Fibroblast of gingiva (primary cell): ENCODE data around the gene PLRG1.
A peak's percentile ranks its signal among the peaks of the same experiment; 100 is the strongest.

Source experiments
- DNase-seq: peaks from one replicate; pipeline ENCODE4 v3.0.0-alpha.2; 2011; ENCODE audit warnings: low read depth

PLRG1 gene

DNA sequence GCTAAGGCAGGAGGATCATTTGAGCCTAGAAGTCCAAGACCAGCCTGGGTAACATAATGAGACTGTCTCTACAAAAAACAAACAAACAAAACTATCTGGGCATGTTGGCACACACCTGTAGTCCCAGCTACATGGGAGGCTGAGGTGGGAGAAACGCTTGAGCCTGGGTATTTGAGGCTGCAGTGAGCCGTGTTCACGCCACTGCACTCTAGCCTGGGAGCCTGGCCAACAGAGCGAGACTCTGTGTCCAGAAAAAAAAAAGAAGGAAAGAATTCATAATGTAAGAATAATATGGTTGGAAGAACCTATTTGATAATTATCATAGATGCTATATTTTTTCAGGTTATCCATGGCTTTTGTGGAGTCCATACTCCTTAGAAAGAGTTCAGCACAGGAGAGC, 32.6 kb downstream of the PLRG1 start:
- DNase-seq = no peak

DNA sequence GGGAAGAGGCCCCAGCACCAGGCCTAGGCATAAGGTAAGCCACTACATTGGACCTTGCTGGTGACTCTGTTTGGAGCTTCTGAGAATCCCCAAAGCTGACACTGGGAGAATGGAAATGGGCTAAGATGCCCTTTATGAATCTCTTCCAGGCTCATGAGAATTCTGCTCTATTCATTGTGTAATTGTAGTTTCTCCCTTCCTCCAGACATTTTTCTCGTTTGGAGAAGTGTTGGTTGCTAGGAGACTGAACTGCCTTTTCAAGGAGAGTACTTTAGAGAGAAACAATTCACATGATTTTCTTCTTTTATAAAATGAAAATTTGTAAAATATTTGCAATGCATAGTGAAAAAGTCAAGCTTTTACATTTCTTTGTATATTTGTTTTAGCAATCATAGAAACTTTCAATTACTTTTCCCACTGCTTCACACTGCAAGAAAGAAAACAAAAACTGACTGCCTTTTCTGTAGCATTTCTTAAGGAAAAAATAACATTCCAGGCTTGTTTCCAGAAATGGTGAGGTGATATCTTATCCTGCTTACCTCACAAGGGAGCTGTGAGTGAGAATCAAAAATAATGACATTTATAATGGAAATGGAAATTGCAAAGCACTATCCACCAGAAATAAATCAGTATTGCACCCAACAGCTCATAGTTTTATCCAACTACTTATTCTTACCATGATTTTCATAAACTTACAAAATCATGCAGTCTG, 33.7 kb downstream of the PLRG1 start:
- no peak for DNase-seq

GRCh38 chr4:154511981-154512380, 38.2 kb downstream of the PLRG1 start:
- DNase-seq = no peak

DNA sequence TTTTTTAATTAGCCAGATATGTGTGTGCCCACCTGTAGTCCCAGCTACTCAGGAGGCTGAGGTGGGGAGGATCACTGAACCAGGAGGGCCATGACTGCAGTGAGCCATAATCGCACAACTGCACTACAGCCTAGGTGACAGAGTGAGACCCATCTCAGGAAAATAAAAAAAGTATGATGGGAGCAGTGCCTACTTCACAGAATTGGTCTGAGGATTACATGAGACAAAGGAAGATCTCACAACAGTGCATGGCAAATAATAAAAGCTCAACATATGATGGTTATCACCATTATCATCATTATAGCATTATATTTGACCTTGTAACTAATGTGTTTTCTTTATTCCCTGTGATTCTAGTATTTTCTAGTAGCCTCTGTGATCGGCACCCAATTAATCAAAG, 38.7 kb downstream of the PLRG1 start:
- no peak for DNase-seq

DNA sequence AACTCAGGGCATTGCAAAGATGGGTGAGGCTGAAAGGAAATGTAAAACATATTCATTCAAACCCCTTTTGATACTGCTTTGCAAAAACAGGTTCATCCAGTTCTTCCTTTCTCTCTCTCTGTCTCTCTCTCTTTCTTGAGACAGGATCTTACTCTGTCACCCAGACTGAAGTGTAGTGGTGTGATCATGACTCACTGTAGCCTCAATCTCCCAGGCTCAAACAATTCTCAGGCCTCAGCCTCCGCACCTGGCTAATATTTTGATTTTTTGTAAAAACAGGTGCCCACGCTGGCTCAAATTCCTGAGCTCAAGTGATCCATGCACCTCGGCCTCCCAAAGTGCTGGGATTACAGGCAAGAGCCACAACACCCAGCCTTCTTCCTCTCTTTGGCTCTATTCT, 43.0 kb downstream of the PLRG1 start:
- DNase-seq = no peak

GRCh38 chr4:154506253-154506652, 43.9 kb downstream of the PLRG1 start:
- DNase-seq = peak; percentile 28

DNA sequence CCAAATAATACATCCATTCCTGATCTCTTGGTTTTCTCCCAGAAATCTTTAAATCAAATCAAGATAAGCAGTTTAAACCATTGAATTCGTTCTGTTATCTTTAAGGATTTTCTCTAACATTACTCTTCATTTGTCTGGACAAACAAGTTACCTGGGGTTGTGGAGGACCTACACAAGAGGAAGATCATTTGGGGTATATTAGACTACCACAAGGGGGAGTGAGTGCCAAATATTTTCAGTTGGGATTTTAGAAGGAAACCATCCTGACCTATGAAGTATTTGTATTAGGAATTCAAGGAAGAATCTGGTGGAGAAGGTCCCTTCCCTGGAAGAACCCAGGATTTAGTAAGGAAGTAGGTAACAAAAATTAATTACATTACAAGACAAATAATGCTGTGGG, 46.6 kb downstream of the PLRG1 start:
- DNase-seq = no peak

DNA sequence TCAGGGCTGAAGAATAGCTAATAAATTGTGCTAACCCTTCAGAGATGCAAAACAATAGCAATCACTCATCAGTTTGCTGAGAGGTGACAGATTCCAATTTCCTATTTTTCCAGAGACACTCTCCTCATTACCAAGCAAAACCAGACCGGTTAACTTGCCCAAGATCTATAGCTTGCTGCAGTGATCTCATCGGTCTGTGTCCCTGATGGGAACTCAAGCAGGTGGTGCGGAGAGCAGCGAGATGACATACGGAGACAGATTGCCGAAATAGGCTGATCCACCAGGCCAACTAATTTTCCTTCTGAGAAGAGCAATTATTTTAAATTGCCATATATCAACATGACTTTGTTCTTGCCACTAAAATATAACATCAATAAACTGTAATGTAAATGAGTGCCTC, 48.1 kb downstream of the PLRG1 start:
- no peak for DNase-seq

DNA sequence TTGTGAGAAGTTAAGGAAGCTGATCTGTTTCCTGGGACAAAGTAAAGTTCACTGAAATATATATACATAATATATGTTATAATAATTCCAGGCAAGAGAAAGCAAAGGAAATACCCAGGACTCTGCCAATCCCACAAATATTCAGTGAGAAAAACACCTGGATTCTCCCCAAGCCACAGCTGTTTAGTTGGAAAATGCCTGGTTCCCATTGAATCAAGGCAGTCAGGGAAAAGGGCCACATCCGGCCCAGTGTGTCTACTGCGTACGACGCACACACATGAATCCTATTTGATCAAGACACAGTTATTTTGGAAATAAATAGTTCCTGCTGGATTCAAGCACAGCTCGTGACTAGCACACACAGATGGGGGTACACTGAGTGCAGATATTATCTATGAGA, 52.3 kb downstream of the PLRG1 start:
- DNase-seq = no peak

- no peak for DNase-seq
Measured at GRCh38 chr4:154495867-154496266, 54.3 kb downstream of the PLRG1 start.

DNA sequence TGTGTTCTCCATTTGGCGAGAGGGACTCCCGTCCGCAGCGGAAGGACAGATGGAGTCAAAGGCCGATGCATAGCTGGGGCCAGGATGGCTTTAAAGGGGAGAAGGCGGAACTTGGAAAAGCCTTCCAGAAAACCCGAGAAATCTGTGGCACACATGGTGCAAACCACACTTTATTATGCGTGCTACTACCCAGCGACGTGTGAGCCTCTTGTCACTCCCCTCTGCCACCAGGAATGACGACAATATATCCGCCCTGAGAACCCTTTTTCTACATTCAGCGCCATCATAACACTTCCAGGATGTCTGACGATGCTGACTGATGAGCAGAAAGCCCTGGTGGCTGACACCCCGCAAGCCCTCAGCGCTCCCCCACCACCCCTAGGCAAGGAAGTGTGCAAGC, 57.9 kb downstream of the PLRG1 start:
- DNase-seq = no peak

- DNase-seq = peak; percentile 10
Measured at GRCh38 chr4:154491341-154492271, 58.6 kb downstream of the PLRG1 start, which contains the start of gene DCHS2. DCHS2 (minus strand) TSS chr4:154491799; CDS start chr4:154491355, 444 bp downstream.

DNA sequence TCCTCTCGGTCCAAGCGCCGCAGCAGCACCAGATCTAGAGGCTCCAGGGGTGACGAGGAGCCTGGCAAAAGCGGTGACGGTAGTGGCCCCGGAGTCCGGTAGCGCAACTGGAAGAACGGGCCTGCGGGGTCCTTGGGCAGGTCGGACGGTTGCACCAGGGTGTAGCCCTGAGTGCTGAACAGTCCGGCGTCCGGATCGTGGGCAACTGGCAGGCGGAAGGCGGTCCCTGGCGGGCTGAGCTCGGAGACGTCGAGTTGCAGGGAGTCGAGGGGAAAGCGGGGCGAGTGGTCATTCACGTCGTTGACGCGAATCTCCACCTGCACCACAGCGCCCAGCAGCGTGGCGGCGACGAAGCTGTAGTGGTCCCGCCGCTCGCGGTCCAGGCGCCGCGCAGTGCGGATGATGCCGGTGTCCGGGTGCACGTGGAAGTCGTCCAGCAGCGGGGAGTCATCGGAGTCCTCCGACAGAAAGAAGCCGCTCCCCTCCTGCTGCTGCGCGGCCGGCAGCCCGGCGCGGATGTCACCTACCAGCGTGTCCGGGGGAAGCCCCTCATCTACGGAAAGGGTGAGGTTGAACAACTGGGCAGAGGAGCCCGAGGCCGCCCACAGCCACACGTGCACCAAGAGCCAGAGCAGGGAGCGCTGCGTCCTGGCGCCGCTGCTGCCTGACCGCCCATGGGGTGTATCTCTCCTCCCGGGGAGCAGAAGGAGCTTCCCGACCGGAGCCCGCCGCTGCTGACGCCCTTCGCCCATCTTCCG, 59.4 kb downstream of the PLRG1 start:
- DNase-seq = no peak

DNA sequence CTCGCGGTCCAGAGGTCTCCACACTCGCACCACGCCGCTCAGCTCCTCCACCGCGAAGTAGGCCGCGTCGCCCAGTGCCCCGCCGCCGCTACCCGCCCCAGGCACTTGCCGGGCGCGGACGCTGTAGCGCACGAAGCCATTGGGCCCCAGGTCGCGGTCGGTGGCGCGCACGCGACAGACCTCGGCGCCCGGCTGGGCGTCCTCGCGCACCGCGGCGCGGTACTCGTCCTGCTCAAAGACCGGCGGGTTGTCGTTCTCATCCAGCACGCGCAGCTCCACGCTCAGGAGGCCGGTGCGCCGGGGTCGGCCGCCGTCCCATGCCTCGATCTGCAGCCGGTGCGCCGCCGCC, 60.0 kb downstream of the PLRG1 start:
- no peak for DNase-seq

- no peak for DNase-seq
Measured at GRCh38 chr4:154489558-154490233, 60.5 kb downstream of the PLRG1 start.

DNA sequence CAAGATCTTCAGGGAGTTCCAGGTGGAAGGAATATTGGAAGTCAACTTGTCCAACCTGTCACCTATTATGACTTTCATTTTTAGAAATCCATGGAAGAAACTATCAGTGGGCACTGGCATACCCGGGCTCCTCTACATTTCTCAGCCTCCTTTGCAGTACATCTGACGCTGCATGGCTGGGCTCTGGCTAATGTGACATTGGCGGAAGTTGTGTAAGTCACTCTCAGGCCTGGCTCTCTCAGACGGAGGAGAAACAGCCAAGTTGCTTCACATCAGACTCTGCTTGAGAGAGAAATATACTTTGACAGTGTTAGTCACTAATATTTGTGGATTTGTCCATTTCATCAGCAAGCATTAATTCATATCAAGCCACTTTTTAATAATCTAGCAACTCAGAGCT, 63.1 kb downstream of the PLRG1 start:
- no peak for DNase-seq

DNA sequence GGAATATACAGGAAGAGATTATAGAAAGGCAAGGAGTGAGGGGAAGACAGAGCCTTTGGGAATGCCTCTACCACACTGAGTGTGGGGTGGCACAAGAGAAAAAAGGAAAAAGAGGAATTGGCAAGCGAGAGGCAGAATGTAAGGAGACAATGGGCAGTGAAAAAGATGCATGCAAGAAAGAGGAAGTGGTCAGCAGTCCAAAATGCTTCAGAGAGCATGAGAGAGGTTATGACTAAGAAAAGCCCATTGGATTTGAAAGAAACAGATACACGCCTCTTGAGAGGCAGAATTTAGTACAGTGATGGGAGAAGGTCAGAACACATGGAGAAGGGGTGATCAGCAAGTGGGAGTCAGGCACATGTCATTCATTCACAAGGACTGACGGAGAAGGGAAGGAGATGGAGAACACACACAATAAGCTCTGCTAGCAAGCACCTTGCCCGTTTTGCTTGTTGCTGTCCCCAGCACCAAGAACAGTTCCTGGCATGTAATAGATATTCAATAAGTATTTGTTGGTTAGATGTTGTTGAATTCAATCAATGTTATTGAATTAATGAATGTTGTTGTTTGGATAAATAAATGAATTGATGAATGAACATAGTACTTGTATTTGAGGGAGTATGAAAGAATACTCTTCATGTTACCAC, 65.0 kb downstream of the PLRG1 start:
- no peak for DNase-seq
